Vagina (tissue), 2 donors: Measurements from ENCODE around the gene ZIC4. TPM values are rescaled to one million over a fixed set of nuclear protein-coding genes. Genes with fewer than 3 reads are reported as not detected.

Experiments used
- DNase-seq, 2 donors: peaks; one replicate each; pipeline ENCODE4 v3.0.0-alpha.2; 2017; ENCODE audit errors: extremely low spot score in 2 of 2
- H3K27ac ChIP-seq: fragments of 200-600 bp; sonication (generic); one replicate; pipeline ENCODE4 v1.5.1; 2019
- H3K27me3 ChIP-seq: fragments of 200-600 bp; sonication (generic); one replicate; pipeline ENCODE4 v1.5.1; 2019
- H3K36me3 ChIP-seq, 2 donors: fragments of 200-600 bp; sonication (generic); one replicate each; pipeline ENCODE4 v1.5.1; 2017 to 2019
- H3K4me1 ChIP-seq: fragments of 200-600 bp; sonication (generic); one replicate; pipeline ENCODE4 v1.5.1; 2019
- H3K4me3 ChIP-seq, 2 donors: fragments of 200-600 bp; sonication (generic); 1 replicate in 1 of 2; 2 replicates in 1 of 2; pipeline ENCODE4 v1.5.1; 2016 to 2019
- H3K9me3 ChIP-seq: fragments of 200-600 bp; sonication (generic); one replicate; pipeline ENCODE4 v1.5.1; 2019
- POLR2A ChIP-seq, 2 donors: fragments of 450-650 bp; IDR thresholded peaks; one replicate each; pipeline ENCODE4 v1.6.1; 2017; ENCODE audit warnings: antibody characterized with exemption in 2 of 2, mild to moderate bottlenecking in 2 of 2, moderate library complexity in 2 of 2
- POLR2AphosphoS5 ChIP-seq, 2 donors: sonication (generic); formaldehyde crosslinking; IDR thresholded peaks; one replicate each; pipeline ENCODE4 v1.9.0; 2017; ENCODE audit warnings: antibody characterized with exemption in 2 of 2, mild to moderate bottlenecking in 2 of 2, low read depth in 1 of 2; ENCODE audit not compliant: insufficient read depth in 1 of 2
- intact Hi-C: fragments of 100-400 bp; cut with DNase I; formaldehyde crosslinking; loops from one replicate; pipeline ENCODE4 v1.15.1; 2023
- total RNA-seq: library from RNA; depleted of rRNA; stranded (reverse); fragments of >200 nt; gene quantifications from one replicate; pipeline ENCODE4 v1.2.3, GENCODE V29; 2016
- TF ChIP-seq, protein P1 (sequence below), 3 experiments: fragments of 450-650 bp in 2 of 3; fragments of 200-600 bp in 1 of 3; sonication (generic) in 1 of 3; IDR thresholded peaks; one replicate each; pipeline ENCODE4 v1.5.1; 2017 to 2019; ENCODE audit warnings: antibody characterized with exemption in 3 of 3, mild to moderate bottlenecking in 2 of 3, moderate library complexity in 2 of 3

ZIC4 gene
- total RNA-seq, 1 donor from 2014 or later, result not detected

DNA sequence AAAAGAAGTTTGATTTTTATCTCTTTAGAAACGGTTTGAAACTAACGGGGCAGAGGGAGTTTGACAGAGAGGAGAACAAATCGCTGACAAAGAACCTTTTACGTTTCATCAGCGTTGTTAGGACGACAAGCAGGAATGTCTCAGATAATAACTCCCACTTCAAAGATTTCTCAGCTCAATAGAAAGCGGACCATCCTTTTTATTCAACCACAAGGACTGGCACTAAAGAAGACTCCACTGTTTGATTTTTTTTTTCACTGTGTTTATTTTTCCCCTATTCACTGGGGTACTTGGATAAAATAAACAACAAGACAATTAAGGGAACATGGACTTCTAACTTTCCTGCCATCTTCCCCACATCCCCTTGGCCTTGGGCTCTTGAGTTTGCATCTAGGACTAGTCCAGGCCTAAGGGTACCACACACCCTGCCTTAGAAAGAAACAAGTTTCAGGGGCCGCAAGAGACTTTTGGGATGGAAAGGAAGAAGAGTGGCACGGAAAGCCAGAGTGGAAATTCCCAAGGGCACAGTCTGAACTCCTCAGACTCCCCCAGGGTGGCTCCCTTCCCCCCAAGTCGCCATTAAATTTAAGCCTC, 19.0 kb downstream of the ZIC4 start:
- no peak overlapping the region for H3K4me3 ChIP-seq
- DNase-seq, result peak in 1 of 2 donors; percentile 32
- H3K9me3 ChIP-seq, result no peaks in the 10 kb centered on the region
- TF ChIP-seq POLR2A (IDR thresholded peaks at IDR 0.05) (no peak), POLR2AphosphoS5 (IDR thresholded peaks at IDR 0.05; ENCODE audit: insufficient read depth in 1 of 2, low read depth in 1 of 2) (no peak)
- TF ChIP-seq, protein P1, sequence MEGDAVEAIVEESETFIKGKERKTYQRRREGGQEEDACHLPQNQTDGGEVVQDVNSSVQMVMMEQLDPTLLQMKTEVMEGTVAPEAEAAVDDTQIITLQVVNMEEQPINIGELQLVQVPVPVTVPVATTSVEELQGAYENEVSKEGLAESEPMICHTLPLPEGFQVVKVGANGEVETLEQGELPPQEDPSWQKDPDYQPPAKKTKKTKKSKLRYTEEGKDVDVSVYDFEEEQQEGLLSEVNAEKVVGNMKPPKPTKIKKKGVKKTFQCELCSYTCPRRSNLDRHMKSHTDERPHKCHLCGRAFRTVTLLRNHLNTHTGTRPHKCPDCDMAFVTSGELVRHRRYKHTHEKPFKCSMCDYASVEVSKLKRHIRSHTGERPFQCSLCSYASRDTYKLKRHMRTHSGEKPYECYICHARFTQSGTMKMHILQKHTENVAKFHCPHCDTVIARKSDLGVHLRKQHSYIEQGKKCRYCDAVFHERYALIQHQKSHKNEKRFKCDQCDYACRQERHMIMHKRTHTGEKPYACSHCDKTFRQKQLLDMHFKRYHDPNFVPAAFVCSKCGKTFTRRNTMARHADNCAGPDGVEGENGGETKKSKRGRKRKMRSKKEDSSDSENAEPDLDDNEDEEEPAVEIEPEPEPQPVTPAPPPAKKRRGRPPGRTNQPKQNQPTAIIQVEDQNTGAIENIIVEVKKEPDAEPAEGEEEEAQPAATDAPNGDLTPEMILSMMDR (IDR thresholded peaks at IDR 0.05), result no peak
- peaks cover 9% of the 10 kb centered on the region for H3K4me1 ChIP-seq
- peaks cover 31% of the 10 kb centered on the region for H3K27me3 ChIP-seq
- intact Hi-C loops, result no loop called here
- no peak overlapping the region for H3K27ac ChIP-seq
- no peaks in the 10 kb centered on the region for H3K36me3 ChIP-seq

DNA sequence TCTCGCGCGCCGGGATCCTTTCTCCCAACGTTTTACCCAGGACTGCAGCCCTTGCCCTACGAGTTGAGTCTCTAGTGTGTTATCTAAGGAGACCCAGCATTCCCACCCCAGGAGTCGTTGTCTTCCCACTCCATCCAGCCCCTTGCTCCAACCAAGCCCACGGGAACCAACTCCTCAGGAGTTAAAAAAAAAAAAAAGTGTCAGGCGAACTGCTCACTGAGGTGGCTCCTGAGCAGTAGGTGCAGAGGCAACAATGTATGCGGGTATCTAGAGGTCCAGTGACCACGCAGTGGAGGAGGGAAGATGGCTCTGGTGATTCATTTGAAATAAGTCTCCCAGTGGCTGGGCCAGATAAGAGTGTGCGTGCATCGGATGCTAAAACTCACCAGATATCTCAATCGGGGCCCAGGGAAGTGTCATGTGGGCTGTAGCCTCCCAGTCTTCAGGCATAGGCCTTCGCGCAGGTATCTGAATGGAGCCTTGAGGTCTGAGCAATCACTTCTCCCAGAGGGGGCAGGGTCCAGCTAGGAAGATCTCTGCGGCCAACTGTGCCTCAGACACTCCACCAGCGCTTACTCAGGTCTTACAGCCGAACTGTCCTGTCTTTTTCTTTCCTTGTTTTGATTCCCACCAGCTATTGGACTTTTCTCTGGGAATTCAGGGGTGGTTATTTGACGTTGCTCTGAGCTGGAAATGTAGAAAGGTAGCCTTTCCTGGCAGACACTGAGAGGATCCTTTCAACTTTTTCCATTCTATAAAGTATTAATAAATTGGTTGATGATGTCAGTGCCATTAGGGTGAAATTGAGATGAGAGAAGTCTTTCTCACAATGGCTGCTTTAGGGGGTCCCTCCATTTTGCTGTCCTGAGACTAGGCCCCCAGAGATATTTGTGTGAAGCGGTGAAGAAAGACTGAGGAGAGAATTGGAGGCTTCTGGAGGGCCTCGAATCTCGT, 21.0 kb downstream of the ZIC4 start:
- Histone ChIP-seq H3K4me3 (no peak overlapping the region), H3K9me3 (no peaks in the 10 kb centered on the region), H3K27me3 (peaks cover 28% of the 10 kb centered on the region), H3K36me3 (no peaks in the 10 kb centered on the region), H3K27ac (no peak overlapping the region), H3K4me1 (no peaks in the 10 kb centered on the region)
- TF ChIP-seq POLR2A (IDR thresholded peaks at IDR 0.05), result no peak
- TF ChIP-seq, protein P1 (IDR thresholded peaks at IDR 0.05), result no peak
- TF ChIP-seq POLR2AphosphoS5 (IDR thresholded peaks at IDR 0.05; ENCODE audit: insufficient read depth in 1 of 2, low read depth in 1 of 2), result no peak
- DNase-seq, result peak; percentile 65 to 67
- intact Hi-C loops, result no loop called here

DNA sequence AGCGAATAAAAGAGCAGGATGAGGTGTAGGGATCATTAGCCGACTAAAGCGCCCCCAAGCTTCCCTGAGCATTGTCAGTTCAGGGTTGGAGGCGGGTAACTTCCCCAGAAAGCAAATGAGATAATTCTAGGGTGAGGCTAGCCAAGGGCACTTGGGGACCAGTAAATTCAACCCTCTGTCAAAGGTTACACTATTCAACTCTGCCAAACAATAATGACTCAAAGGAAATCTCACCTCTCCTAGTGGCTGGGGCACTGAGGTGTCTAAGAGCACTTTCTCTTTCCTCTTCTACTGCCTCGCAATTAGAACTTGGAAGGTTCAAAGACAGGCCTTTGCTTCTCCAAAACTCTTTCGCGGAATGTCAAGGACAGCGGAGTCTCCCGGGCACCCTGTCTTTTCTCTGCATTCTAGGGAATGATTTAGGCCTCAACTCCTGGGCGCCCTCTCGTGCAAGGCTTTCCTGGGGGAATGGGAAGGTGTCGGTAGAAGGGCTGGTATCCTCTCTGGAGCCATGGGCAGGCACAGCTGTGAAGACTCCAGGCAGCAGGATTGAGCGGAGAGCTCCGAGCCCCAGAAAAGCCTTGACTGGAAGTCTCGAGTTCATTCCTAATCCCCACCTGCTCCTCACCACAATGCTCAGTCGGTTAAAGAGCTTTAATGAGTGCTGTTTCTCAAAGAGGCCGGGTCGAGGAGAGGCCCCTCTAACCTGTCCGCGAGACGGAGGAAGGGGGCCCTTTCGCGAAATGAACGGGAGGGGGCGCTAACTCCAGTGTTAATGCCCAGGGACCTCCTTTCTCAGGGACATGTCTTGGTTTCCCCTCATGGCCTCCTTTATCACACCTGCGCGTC, 21.9 kb downstream of the ZIC4 start:
- Histone ChIP-seq H3K4me1 (no peaks in the 10 kb centered on the region), H3K27me3 (peaks cover 21% of the 10 kb centered on the region), H3K4me3 (no peak overlapping the region), H3K9me3 (no peaks in the 10 kb centered on the region), H3K36me3 (no peaks in the 10 kb centered on the region), H3K27ac (no peak overlapping the region)
- intact Hi-C loops, result no loop called here
- no peak for TF ChIP-seq POLR2AphosphoS5 (IDR thresholded peaks at IDR 0.05; ENCODE audit: insufficient read depth in 1 of 2, low read depth in 1 of 2)
- TF ChIP-seq, protein P1 (IDR thresholded peaks at IDR 0.05), result no peak
- TF ChIP-seq POLR2A (IDR thresholded peaks at IDR 0.05), result no peak
- peak; percentile 49 to 62 for DNase-seq

DNA sequence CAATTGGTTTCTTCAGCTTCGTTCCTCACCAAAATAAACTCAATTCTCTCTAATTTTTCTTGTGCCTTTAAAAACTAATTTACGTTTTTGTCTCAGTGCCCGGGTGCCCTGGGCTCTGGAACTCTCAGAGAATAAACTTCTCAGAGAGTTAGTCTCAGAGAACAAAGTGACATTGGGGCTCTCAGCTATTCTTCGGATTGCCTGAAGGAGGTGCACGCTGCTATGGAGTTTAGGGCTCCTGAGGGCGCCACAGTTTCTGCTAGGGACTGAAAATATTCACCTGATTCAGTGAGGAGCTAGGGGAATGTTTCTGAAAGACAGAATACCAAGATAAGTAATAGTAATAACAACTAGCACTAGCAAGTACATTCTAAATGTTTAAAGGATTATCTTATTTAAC, 22.7 kb downstream of the ZIC4 start:
- H3K27me3 ChIP-seq, result peaks cover 27% of the 10 kb centered on the region
- H3K4me3 ChIP-seq, result no peak overlapping the region
- H3K27ac ChIP-seq, result no peak overlapping the region
- TF ChIP-seq POLR2AphosphoS5 (IDR thresholded peaks at IDR 0.05; ENCODE audit: insufficient read depth in 1 of 2, low read depth in 1 of 2) (no peak), POLR2A (IDR thresholded peaks at IDR 0.05) (no peak)
- TF ChIP-seq, protein P1 (IDR thresholded peaks at IDR 0.05), result no peak
- no peaks in the 10 kb centered on the region for H3K4me1 ChIP-seq
- no peak for DNase-seq
- no peaks in the 10 kb centered on the region for H3K9me3 ChIP-seq
- H3K36me3 ChIP-seq, result no peaks in the 10 kb centered on the region
- intact Hi-C loops, result no loop called here
